ENCODE measurements around the gene ANKRD26.

- TF ChIP-seq CTCF (IDR thresholded peaks at IDR 0.05) (no peak), POLR2A (IDR thresholded peaks at IDR 0.05) (no peak)
Observed at GRCh38 chr10:27019827-27020226, 80.5 kb downstream of the ANKRD26 start.

Measured in adrenal gland (tissue), 5 donors.